Measurements from ENCODE around the gene UPK1B.

Gene UPK1B

DNA sequence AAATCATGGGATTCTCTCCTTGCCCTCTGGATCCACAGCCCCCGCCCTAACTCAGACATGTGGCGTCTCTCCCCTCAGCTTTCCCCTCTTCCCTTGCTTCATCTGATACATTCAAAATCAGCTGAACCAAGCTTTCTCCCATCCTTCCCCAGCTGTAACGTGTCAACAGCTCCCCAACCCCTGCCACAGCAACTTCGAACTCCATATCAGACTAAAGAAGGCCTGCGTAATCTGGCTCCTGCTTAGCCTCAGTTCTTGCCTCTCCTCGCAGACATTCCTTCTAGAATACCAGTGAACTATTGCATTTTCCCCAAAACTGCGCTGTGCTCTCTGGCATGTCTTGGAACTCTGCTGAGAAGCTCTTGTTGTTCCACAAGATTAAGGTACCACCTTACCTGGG lies 49.0 kb downstream of the UPK1B start:
- no peaks in the 10 kb centered on the region for H3K9me3 Mint-ChIP-seq
- no peak overlapping the region for H3K27ac Mint-ChIP-seq
- intact Hi-C loops (cut with micrococcal nuclease): no loop called here
- no peaks in the 10 kb centered on the region for H3K27me3 Mint-ChIP-seq
- H3K36me3 Mint-ChIP-seq (ENCODE audit: low read depth): peaks cover 80% of the 10 kb centered on the region
- H3K4me1 Mint-ChIP-seq (ENCODE audit: low read depth): no peaks in the 10 kb centered on the region
- no peak overlapping the region for H3K4me3 Mint-ChIP-seq

GRCh38 chr3:119223511-119223910 lies 50.1 kb downstream of the UPK1B start:
- no peak overlapping the region for H3K27ac Mint-ChIP-seq
- intact Hi-C loops (cut with micrococcal nuclease): no loop called here
- no peaks in the 10 kb centered on the region for H3K9me3 Mint-ChIP-seq
- H3K4me1 Mint-ChIP-seq (ENCODE audit: low read depth): no peaks in the 10 kb centered on the region
- H3K36me3 Mint-ChIP-seq (ENCODE audit: low read depth): peaks cover 78% of the 10 kb centered on the region
- H3K4me3 Mint-ChIP-seq: no peak overlapping the region
- no peaks in the 10 kb centered on the region for H3K27me3 Mint-ChIP-seq

DNA sequence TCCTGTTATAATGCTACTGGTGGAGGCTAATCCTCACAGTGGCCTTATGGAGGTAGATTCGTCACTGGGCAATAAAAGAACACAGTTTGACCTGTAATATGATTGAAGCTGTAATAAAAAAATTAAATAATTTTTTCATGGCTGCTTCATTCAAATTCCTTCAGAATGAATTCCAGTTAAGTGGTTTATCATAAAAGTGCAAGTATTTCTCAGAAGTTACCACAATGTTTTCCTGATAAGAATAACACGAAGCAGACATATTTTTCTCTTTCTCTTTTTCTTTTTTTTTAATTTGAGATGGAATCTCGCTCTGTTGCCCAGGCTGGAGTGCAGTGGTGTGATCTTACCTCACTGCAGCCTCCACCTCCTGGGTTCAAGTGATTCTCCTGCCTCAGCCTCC lies 51.7 kb downstream of the UPK1B start:
- intact Hi-C loops (cut with micrococcal nuclease): no loop called here
- Mint-ChIP-seq H3K4me1 (ENCODE audit: low read depth) (no peaks in the 10 kb centered on the region), H3K4me3 (no peak overlapping the region), H3K27me3 (no peaks in the 10 kb centered on the region), H3K9me3 (no peaks in the 10 kb centered on the region), H3K27ac (no peak overlapping the region), H3K36me3 (ENCODE audit: low read depth) (peaks cover 79% of the 10 kb centered on the region)

DNA sequence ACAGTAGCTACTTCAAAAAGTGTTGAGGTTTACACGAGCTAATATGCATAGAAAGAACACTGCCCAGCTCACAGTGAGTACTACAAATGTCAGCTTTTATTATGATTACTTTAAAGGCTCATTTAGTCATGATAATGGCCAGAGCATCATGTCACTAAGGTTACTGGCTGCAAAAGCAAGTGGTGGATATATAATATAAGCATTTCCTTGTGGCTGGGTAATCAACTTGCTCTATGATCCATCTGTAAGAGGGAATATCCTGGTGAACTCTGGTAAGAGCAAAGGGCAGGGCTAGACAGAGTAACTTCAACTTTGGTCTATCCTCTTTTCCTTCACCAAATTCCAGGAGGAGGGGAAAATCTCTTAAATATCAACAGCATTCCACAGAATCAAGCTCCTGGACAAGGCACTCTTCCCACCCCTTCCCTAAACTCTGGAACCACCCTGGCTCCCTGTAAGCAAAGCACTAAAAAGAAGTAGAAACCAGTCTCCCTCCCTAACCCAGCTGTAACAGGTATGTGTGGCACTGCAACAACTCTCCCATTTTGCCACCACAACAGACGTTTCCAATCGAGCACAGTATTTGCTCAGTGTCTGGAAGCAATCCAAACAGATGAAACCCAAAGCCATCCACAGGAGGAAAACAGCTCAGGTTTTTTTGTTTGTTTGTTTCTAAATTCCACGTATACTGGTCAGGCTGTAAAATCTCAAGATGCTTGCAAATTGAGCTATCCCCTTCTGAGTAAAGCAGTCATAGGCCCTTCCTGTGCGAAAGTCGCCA lies 53.9 kb downstream of the UPK1B start:
- H3K36me3 Mint-ChIP-seq (ENCODE audit: low read depth): peaks cover 79% of the 10 kb centered on the region
- no peaks in the 10 kb centered on the region for H3K9me3 Mint-ChIP-seq
- H3K4me1 Mint-ChIP-seq (ENCODE audit: low read depth): no peaks in the 10 kb centered on the region
- intact Hi-C loops (cut with micrococcal nuclease): no loop called here
- H3K4me3 Mint-ChIP-seq: no peak overlapping the region
- H3K27ac Mint-ChIP-seq: no peak overlapping the region
- H3K27me3 Mint-ChIP-seq: no peaks in the 10 kb centered on the region

- Mint-ChIP-seq H3K27ac (no peak overlapping the region), H3K4me3 (no peak overlapping the region), H3K4me1 (ENCODE audit: low read depth) (no peaks in the 10 kb centered on the region), H3K36me3 (ENCODE audit: low read depth) (peaks cover 76% of the 10 kb centered on the region), H3K9me3 (no peaks in the 10 kb centered on the region), H3K27me3 (no peaks in the 10 kb centered on the region)
- intact Hi-C loops (cut with micrococcal nuclease): no loop called here
These were observed 55.2 kb downstream of the UPK1B start for GRCh38 chr3:119228373-119229145.

DNA sequence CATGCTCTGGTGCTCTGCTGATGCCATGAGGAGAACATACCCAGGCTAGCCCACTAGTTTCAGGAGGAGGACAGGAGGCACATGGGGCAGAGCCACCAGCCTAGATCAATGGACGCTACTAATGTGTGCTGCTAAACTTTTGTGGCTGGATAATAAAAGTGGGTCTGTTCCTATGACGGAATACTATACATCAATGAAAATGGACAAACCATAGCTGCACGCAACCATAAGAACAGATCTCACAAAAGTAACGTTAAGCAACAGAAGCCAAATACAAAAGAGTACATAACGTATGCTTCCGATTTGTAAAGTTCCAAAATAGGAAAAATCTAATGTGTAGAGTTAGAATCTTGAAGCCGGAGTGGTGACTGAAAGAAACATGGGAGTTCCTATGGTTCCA lies 55.8 kb downstream of the UPK1B start:
- no peaks in the 10 kb centered on the region for H3K9me3 Mint-ChIP-seq
- no peaks in the 10 kb centered on the region for H3K4me1 Mint-ChIP-seq (ENCODE audit: low read depth)
- intact Hi-C loops (cut with micrococcal nuclease): no loop called here
- peaks cover 76% of the 10 kb centered on the region for H3K36me3 Mint-ChIP-seq (ENCODE audit: low read depth)
- H3K27me3 Mint-ChIP-seq: no peaks in the 10 kb centered on the region
- no peak overlapping the region for H3K4me3 Mint-ChIP-seq
- H3K27ac Mint-ChIP-seq: no peak overlapping the region

- Mint-ChIP-seq H3K4me3 (no peak overlapping the region), H3K9me3 (no peaks in the 10 kb centered on the region), H3K27me3 (no peaks in the 10 kb centered on the region), H3K4me1 (ENCODE audit: low read depth) (no peaks in the 10 kb centered on the region), H3K27ac (no peak overlapping the region), H3K36me3 (ENCODE audit: low read depth) (peaks cover 84% of the 10 kb centered on the region)
- intact Hi-C loops (cut with micrococcal nuclease): no loop called here
These were observed 56.7 kb downstream of the UPK1B start for GRCh38 chr3:119230071-119230470.

- no peak overlapping the region for H3K27ac Mint-ChIP-seq
- no peak overlapping the region for H3K4me3 Mint-ChIP-seq
- intact Hi-C loops (cut with micrococcal nuclease): no loop called here
- H3K9me3 Mint-ChIP-seq: no peaks in the 10 kb centered on the region
- no peaks in the 10 kb centered on the region for H3K4me1 Mint-ChIP-seq (ENCODE audit: low read depth)
- H3K36me3 Mint-ChIP-seq (ENCODE audit: low read depth): peaks cover 90% of the 10 kb centered on the region
- H3K27me3 Mint-ChIP-seq: no peaks in the 10 kb centered on the region
These were observed 57.3 kb downstream of the UPK1B start for GRCh38 chr3:119230745-119231144.

DNA sequence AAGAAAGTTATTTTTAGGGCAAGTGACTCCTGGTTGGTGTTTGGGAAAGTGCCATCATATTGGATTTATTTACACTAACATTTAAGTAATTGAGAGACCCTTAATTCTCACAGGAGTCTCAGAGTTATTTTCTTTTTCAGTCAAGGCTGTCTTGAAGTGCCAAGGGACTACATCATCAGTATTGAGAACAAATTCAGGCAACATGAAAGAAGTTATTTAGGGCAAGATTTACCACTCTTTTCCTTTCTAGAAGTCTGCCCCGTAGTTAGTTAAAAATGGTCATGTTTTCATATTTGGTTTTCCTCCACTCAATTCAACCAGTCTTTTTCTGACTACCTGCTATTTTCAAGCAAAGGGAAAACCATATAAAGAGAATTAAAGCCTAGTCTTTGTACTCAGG lies 61.2 kb downstream of the UPK1B start:
- Mint-ChIP-seq H3K36me3 (ENCODE audit: low read depth) (peaks cover 62% of the 10 kb centered on the region), H3K27ac (no peak overlapping the region), H3K4me1 (ENCODE audit: low read depth) (peaks cover 10% of the 10 kb centered on the region), H3K9me3 (no peaks in the 10 kb centered on the region), H3K4me3 (no peak overlapping the region), H3K27me3 (no peaks in the 10 kb centered on the region)
- intact Hi-C loops (cut with micrococcal nuclease): no loop called here

DNA sequence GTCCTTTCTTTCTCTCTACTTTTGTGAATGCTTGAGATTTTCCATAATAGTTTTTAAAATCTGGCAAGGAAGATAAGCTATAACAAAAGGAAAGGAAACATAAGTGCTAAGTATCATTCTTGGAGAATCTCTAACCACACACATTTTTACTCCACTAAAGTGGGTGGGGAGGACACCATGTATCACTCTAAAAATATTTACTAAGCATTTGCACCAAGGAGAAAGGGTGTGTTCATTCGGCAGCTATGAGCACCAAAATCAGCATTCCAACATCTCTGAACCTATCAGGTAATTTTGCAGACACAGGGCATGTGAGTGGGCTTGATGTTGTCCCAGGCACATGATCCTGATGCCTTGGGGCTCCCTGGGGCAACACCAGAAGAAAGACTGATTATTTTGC lies 61.8 kb downstream of the UPK1B start:
- Mint-ChIP-seq H3K4me3 (no peak overlapping the region), H3K27me3 (no peaks in the 10 kb centered on the region), H3K27ac (no peak overlapping the region), H3K36me3 (ENCODE audit: low read depth) (peaks cover 57% of the 10 kb centered on the region), H3K9me3 (no peaks in the 10 kb centered on the region), H3K4me1 (ENCODE audit: low read depth) (peaks cover 16% of the 10 kb centered on the region)
- intact Hi-C loops (cut with micrococcal nuclease): no loop called here

DNA sequence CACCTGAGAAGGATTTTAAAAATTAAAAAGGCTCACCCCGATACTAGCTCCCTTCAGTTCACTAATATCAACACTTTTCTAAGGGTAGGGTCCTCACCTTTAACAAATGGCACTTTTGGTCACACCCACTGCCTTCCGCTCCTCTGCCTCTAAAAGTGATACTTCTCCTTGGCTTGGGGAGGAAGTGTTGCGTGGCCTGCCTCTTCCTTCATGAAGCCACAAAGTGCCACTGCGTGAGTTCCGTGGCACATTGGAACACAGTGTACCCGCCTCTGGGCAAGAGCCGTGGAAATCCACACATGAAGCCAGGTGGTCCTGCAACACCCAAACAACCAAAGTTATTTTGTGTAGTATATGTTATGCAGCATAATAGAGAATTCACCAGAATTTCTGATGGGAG lies 63.4 kb downstream of the UPK1B start:
- Mint-ChIP-seq H3K27me3 (no peaks in the 10 kb centered on the region), H3K9me3 (no peaks in the 10 kb centered on the region), H3K36me3 (ENCODE audit: low read depth) (peaks cover 44% of the 10 kb centered on the region), H3K4me3 (no peak overlapping the region), H3K4me1 (ENCODE audit: low read depth) (peaks cover 17% of the 10 kb centered on the region), H3K27ac (no peak overlapping the region)
- intact Hi-C loops (cut with micrococcal nuclease): no loop called here

- no peak overlapping the region for H3K27ac Mint-ChIP-seq
- peaks cover 17% of the 10 kb centered on the region for H3K4me1 Mint-ChIP-seq (ENCODE audit: low read depth)
- peaks cover 39% of the 10 kb centered on the region for H3K36me3 Mint-ChIP-seq (ENCODE audit: low read depth)
- no peaks in the 10 kb centered on the region for H3K27me3 Mint-ChIP-seq
- H3K9me3 Mint-ChIP-seq: no peaks in the 10 kb centered on the region
- H3K4me3 Mint-ChIP-seq: no peak overlapping the region
- intact Hi-C loops (cut with micrococcal nuclease): no loop called here
These were observed 63.9 kb downstream of the UPK1B start for GRCh38 chr3:119237299-119237698.

DNA sequence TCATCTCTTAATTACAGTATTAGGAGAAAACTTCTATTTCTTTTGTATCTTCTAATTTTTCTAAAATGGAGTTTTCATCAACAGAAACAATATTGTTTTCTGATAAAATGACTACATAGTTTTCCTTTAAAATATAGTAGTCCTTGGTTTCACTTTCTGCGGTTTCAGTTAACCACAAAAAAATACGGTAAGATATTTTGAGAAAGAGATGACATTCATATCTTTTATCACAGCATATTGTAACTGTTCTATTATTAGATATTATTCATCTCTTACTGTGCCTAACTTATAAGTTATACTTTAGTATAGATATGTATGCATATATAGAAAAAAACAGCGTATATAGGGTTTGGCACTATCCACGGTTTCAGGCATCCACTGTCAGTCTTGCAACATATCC lies 65.0 kb downstream of the UPK1B start:
- no peaks in the 10 kb centered on the region for H3K9me3 Mint-ChIP-seq
- H3K4me3 Mint-ChIP-seq: no peak overlapping the region
- H3K27ac Mint-ChIP-seq: no peak overlapping the region
- peaks cover 17% of the 10 kb centered on the region for H3K4me1 Mint-ChIP-seq (ENCODE audit: low read depth)
- H3K36me3 Mint-ChIP-seq (ENCODE audit: low read depth): peaks cover 30% of the 10 kb centered on the region
- intact Hi-C loops (cut with micrococcal nuclease): no loop called here
- H3K27me3 Mint-ChIP-seq: no peaks in the 10 kb centered on the region

DNA sequence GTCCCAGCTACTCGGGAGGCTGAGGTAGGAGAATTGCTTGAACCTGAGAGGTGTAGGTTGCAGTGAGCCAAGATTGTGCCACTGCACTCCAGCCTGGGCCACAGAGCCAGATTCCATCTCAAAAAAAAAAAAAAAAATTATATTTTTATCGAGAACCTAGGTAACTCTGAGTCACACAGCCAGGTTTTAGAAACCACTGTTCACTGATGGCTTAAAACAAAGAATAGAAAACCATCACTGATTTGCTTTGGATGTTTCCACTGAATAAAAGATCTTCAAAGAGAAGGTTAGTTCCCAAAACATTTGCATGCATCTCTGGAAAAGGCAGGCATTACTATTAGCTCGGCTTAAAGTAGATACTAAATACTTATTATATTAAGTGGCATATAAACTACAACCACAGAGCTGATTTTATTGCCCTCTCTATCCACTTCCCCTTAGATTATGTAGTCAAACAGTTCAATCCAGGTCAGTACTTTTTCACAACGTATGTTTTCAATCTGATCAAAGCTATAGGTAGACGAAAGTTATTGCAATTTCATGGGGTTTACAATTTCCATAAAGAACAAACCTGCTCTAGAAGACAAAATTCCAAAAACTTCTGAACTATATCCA lies 65.9 kb downstream of the UPK1B start:
- Mint-ChIP-seq H3K36me3 (ENCODE audit: low read depth) (peaks cover 22% of the 10 kb centered on the region), H3K4me3 (peak overlapping the region; percentile 83), H3K27me3 (no peaks in the 10 kb centered on the region), H3K27ac (peak overlapping the region; percentile 87), H3K4me1 (ENCODE audit: low read depth) (peaks cover 17% of the 10 kb centered on the region), H3K9me3 (no peaks in the 10 kb centered on the region)
- intact Hi-C loops (cut with micrococcal nuclease): no loop called here
